HL-60 (cell line): ENCODE measurements around the gene MKKS.
A peak's percentile ranks its signal among the peaks of the same experiment; 100 is the strongest.

Source experiments
- DNase-seq, 2 experiments: peaks; one replicate each; pipeline ENCODE4 v3.0.0-alpha.2; 2010 to 2020; ENCODE audit warnings: low read depth in 1 of 2, low spot score in 1 of 2
- H3K27ac ChIP-seq: fragments of 250-450 bp; sonication (Bioruptor Pico); replicated peaks from 2 replicates; pipeline ENCODE4 v1.5.1; 2020; ENCODE audit warnings: mild to moderate bottlenecking, moderate library complexity
- H3K27me3 ChIP-seq: fragments of 250-450 bp; sonication (Bioruptor Pico); 2 replicates; pipeline ENCODE4 v1.5.1; 2021; ENCODE audit warnings: mild to moderate bottlenecking, moderate library complexity; ENCODE audit not compliant: insufficient read depth, poor library complexity, severe bottlenecking
- H3K4me3 ChIP-seq: replicated peaks from 2 replicates; pipeline ENCODE4 v1.5.1; 2011; ENCODE audit warnings: mild to moderate bottlenecking, control low read depth, low read length; ENCODE audit not compliant: insufficient read depth
- GABPA ChIP-seq: IDR thresholded peaks from 2 replicates; pipeline ENCODE4 v1.6.1; 2012; ENCODE audit warnings: low read depth
- POLR2AphosphoS5 ChIP-seq: IDR thresholded peaks from 2 replicates; pipeline ENCODE4 v1.6.1; 2012; ENCODE audit warnings: low read depth
- SPI1 ChIP-seq: IDR thresholded peaks from 2 replicates; pipeline ENCODE4 v1.6.1; 2012; ENCODE audit warnings: low read depth, mild to moderate bottlenecking, borderline replicate concordance
- TF ChIP-seq, protein P1 (sequence below): IDR thresholded peaks from 2 replicates; pipeline ENCODE4 v1.6.1; 2012; ENCODE audit warnings: low read depth; ENCODE audit not compliant: insufficient replicate concordance
- TF ChIP-seq, protein P2 (sequence below): IDR thresholded peaks from one replicate; pipeline ENCODE4 v1.5.1; 2011; ENCODE audit warnings: low read length, control low read depth, inconsistent platforms; ENCODE audit not compliant: insufficient read depth

Gene MKKS

DNA sequence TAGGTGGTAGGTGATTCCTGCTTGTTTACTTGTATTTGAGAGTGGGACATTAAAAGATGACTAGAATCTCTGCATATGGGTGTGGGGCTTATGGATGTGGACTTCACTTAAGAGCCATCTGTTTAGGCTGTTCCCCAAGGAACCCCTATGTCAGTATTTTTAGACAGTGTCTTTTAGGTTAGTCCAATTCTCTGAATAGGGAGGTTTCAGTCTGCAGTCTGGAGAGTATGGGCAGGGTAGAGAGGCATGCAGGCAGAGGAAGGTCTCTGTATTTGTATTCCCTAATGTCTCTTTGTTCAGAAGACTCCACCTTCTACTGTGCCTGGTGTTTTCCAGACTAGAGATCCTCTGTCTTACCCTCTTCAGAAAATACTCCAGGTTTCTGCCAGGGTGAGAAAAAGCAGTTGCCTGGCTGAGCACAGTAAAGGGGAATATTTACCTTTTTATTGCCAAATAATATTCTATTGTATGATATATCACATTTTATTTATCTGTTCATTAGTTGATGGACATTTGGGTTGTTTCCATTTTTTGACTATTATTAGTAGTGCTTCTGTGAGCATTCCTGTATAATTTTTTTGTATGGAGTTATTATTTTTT is 20.2 kb upstream of the MKKS start:
- DNase-seq = no peak
- TF ChIP-seq, protein P1, sequence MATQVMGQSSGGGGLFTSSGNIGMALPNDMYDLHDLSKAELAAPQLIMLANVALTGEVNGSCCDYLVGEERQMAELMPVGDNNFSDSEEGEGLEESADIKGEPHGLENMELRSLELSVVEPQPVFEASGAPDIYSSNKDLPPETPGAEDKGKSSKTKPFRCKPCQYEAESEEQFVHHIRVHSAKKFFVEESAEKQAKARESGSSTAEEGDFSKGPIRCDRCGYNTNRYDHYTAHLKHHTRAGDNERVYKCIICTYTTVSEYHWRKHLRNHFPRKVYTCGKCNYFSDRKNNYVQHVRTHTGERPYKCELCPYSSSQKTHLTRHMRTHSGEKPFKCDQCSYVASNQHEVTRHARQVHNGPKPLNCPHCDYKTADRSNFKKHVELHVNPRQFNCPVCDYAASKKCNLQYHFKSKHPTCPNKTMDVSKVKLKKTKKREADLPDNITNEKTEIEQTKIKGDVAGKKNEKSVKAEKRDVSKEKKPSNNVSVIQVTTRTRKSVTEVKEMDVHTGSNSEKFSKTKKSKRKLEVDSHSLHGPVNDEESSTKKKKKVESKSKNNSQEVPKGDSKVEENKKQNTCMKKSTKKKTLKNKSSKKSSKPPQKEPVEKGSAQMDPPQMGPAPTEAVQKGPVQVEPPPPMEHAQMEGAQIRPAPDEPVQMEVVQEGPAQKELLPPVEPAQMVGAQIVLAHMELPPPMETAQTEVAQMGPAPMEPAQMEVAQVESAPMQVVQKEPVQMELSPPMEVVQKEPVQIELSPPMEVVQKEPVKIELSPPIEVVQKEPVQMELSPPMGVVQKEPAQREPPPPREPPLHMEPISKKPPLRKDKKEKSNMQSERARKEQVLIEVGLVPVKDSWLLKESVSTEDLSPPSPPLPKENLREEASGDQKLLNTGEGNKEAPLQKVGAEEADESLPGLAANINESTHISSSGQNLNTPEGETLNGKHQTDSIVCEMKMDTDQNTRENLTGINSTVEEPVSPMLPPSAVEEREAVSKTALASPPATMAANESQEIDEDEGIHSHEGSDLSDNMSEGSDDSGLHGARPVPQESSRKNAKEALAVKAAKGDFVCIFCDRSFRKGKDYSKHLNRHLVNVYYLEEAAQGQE = no peak
- TF ChIP-seq, protein P2, sequence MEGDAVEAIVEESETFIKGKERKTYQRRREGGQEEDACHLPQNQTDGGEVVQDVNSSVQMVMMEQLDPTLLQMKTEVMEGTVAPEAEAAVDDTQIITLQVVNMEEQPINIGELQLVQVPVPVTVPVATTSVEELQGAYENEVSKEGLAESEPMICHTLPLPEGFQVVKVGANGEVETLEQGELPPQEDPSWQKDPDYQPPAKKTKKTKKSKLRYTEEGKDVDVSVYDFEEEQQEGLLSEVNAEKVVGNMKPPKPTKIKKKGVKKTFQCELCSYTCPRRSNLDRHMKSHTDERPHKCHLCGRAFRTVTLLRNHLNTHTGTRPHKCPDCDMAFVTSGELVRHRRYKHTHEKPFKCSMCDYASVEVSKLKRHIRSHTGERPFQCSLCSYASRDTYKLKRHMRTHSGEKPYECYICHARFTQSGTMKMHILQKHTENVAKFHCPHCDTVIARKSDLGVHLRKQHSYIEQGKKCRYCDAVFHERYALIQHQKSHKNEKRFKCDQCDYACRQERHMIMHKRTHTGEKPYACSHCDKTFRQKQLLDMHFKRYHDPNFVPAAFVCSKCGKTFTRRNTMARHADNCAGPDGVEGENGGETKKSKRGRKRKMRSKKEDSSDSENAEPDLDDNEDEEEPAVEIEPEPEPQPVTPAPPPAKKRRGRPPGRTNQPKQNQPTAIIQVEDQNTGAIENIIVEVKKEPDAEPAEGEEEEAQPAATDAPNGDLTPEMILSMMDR = no peak
- TF ChIP-seq SPI1 (no peak), POLR2AphosphoS5 (no peak), GABPA (no peak)
- no peak overlapping the region for H3K4me3 ChIP-seq
- H3K27me3 ChIP-seq = no peaks in the 10 kb centered on the region
- H3K27ac ChIP-seq = peak overlapping the region; percentile 86

DNA sequence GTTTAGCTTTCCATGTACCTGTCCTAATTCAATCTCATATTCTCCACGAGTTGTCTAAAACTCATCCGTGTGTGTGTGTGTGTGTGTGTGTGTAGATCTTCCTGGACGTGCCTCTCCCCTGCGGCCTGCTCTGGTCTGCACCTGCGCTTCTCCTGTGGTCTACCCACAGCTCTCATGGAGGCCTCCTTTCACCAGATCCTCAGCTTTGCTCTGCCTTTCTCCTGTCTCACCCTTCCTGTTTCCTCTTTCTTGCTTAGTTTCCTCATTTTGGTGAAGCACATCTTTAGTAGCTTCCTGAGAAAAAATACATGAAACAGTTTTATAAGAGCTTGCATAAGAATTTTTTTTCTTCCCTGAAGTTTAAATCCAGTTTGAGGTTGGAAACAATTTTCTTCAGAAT is 19.2 kb upstream of the MKKS start:
- peak; percentile 98 for TF ChIP-seq POLR2AphosphoS5
- peak; percentile 89 for TF ChIP-seq SPI1
- TF ChIP-seq GABPA = no peak; the same call in 1 of the 2 replicates
- TF ChIP-seq, protein P2 = no peak
- TF ChIP-seq, protein P1 = no peak
- DNase-seq = peak; percentile 95 to 98
- Histone ChIP-seq H3K4me3 (no peak overlapping the region), H3K27ac (peak overlapping the region; percentile 86), H3K27me3 (no peaks in the 10 kb centered on the region)

DNA sequence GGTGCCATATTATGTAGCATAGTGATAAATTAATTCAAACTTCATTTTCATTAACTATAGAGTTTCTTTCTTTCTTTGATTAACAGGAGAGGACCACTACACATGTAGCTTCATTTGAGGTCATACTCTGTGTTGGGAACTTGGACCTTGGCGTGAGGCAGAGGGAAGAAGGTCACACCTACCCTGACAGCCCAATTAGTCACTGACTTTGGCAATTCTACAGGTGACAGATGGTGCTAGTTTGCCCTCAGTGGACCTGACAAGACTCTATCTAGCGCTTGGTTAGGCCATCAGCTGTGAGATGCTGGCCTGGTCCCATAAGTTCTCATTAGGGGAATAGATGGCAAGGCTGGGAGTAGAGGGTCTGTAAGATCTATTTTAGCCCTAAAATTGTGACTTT is 15.2 kb upstream of the MKKS start:
- no peak for TF ChIP-seq SPI1
- DNase-seq = no peak

DNA sequence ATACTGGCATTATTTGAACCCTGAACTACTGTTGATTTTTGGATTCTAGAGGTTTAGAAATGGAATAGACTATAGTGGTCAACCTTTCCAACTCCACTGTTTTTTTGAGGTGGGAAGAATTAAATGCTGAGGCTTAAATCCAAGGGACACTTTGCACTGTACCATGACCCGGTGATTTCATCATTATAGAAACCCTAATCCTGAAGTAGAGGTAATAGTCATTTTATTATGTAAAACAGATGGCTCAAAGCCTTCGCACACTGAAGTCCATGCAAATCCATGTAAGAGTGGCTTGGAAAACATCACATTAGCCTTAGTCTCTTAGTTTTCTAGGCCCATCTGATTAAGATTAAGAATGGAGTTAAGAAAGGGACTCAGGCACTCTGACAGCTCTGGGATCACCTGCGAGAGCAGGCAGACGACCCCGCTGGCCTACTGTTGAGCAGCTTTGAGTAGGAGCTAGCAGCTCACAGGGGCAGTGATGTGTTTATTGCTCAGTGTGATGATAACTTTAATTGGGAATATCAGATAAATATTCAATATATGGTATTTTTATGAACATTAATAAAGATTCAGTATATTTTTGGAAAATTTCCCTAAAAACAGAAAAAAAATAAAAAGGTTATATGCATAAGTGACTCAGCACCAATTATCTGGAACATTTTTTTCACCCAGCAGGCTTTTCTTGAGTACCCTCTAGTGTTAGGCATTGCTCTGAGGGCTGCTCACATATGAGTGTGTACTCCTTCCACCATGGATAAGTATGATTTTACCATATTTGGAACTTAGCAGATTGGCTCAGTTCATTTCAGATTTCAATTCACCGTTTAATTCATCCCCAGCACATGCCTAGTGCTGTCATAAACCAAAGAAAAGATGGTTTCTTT is 14.5 kb upstream of the MKKS start:
- Histone ChIP-seq H3K4me3 (no peak overlapping the region), H3K27me3 (no peaks in the 10 kb centered on the region), H3K27ac (peak overlapping the region; percentile 76)
- TF ChIP-seq POLR2AphosphoS5 = no peak
- TF ChIP-seq GABPA = no peak
- TF ChIP-seq, protein P1 = no peak
- TF ChIP-seq, protein P2 = no peak
- TF ChIP-seq SPI1 = no peak
- no peak for DNase-seq

More for the DNA sequence above, 15.2 kb upstream of the MKKS start:
- Histone ChIP-seq H3K27me3 (no peaks in the 10 kb centered on the region), H3K4me3 (no peak overlapping the region), H3K27ac (peak overlapping the region; percentile 76)
